Measurements from ENCODE around the gene SLCO3A1.

Gene SLCO3A1

DNA sequence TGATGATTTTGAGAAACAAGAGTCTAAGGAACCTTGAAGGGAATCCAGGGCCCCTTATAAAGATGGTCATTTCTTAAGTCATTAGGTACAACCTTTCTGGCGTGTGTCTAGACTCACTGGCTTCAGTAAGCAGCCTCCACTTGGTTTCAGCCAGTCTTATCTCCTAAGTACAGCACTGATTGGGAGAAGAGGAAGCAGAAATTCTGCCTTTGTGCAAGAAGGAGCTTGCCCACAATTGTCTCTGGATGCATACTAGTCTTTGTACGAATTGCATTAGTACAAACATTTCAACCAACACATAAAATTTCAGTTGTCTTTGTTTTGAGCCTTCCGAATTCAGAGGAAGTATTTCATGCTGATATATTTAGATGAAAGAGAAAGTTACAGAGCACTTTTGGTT lies 139.4 kb downstream of the SLCO3A1 start:
- no peak overlapping the region for H3K9ac ChIP-seq (ENCODE audit: low read length)
- no peaks in the 10 kb centered on the region for H3K4me1 ChIP-seq (ENCODE audit: control insufficient read depth, insufficient read depth, low read length)
- H3K27ac ChIP-seq (ENCODE audit: low read depth, low read length): no peak overlapping the region
- H3K36me3 ChIP-seq (ENCODE audit: control insufficient read depth, insufficient read depth, low read length): no peaks in the 10 kb centered on the region
- H3K4me3 ChIP-seq (ENCODE audit: low read length): no peak overlapping the region
- no peaks in the 10 kb centered on the region for H3K27me3 ChIP-seq (ENCODE audit: control insufficient read depth, insufficient read depth, low read length)

DNA sequence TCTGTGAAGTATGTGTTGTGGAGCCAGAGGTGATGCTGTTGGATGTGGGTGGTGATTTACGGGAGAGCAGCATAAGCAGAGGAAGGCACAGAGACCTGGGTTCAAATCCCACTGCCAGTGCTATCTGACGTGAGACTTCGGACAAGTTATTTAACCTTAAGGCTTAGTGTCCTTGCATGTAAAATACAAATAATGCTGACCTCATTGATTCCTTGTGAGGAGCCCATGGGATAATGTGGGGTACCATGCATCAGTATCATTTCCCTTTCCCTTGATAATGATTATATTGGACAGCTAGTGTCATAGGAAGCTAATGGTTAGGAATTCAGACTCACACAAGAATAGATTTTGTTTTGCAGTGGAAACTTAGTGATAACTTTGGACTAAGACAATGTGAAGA lies 141.6 kb downstream of the SLCO3A1 start:
- Histone ChIP-seq H3K4me3 (ENCODE audit: low read length) (no peak overlapping the region), H3K36me3 (ENCODE audit: control insufficient read depth, insufficient read depth, low read length) (no peaks in the 10 kb centered on the region), H3K27me3 (ENCODE audit: control insufficient read depth, insufficient read depth, low read length) (no peaks in the 10 kb centered on the region), H3K4me1 (ENCODE audit: control insufficient read depth, insufficient read depth, low read length) (no peaks in the 10 kb centered on the region), H3K27ac (ENCODE audit: low read depth, low read length) (no peak overlapping the region), H3K9ac (ENCODE audit: low read length) (no peak overlapping the region)

DNA sequence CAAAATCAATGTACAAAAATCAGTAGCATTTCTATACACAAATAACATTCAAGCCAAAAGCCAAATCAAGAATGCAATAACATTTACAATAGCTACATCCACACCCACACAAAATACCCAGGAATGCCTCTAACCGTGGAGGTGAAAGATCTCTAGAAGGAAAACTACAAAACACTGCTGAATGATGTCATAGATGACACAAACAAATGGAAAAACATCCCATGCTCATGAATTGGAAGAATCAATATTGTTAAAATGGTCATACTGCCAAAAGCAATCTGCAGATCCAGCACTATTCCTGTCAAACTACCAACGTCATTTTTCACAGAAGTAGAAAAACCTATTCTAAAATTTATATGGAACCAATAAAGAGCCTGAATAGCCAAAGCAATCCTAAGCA lies 143.7 kb downstream of the SLCO3A1 start:
- H3K4me1 ChIP-seq (ENCODE audit: control insufficient read depth, insufficient read depth, low read length): no peaks in the 10 kb centered on the region
- H3K9ac ChIP-seq (ENCODE audit: low read length): no peak overlapping the region
- no peak overlapping the region for H3K27ac ChIP-seq (ENCODE audit: low read depth, low read length)

DNA sequence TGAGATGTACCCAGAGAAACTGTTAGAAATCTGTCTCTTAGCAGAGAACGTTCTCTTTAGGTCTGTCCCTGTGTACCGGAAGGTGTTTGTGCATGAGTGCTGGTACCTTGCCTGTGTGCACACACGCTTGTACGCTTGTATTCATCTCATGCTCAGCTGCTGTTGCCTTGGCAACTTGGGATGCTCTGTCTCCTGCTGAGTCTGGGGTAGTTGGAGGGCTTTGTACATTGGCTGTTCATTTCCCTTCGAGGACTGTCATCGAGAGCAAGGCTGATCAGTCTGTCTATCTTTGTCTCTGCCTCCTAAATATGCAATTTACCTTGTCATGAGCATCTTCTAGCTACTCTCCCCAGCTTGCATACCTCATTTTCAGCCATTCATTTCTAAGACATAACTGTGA lies 147.2 kb downstream of the SLCO3A1 start:
- no peaks in the 10 kb centered on the region for H3K4me1 ChIP-seq (ENCODE audit: control insufficient read depth, insufficient read depth, low read length)
- no peak overlapping the region for H3K4me3 ChIP-seq (ENCODE audit: low read length)
- H3K9ac ChIP-seq (ENCODE audit: low read length): no peak overlapping the region
- no peaks in the 10 kb centered on the region for H3K27me3 ChIP-seq (ENCODE audit: control insufficient read depth, insufficient read depth, low read length)
- no peaks in the 10 kb centered on the region for H3K36me3 ChIP-seq (ENCODE audit: control insufficient read depth, insufficient read depth, low read length)
- no peak overlapping the region for H3K27ac ChIP-seq (ENCODE audit: low read depth, low read length)

More for the DNA sequence above, 143.7 kb downstream of the SLCO3A1 start:
- H3K36me3 ChIP-seq (ENCODE audit: control insufficient read depth, insufficient read depth, low read length): no peaks in the 10 kb centered on the region
- H3K27me3 ChIP-seq (ENCODE audit: control insufficient read depth, insufficient read depth, low read length): no peaks in the 10 kb centered on the region
- no peak overlapping the region for H3K4me3 ChIP-seq (ENCODE audit: low read length)

DNA sequence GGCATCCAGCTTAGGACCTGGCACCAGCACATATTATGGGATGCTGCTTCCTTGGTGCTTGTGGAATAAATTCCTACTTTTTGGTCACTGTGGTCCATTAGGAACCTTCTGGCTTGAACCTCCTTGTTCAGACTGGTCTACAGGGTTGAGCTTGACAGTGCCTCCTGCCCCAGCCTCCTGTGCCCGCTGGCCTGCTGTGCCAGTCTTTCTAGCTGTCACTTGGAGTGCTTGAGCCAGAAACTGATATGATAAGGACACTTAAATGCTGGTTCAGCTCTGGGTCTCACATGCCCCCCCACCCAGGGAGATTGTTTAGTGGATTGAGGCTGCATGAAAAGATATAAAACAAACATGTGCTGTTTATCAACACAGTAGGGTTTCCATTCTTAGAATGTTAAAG lies 147.8 kb downstream of the SLCO3A1 start:
- H3K27ac ChIP-seq (ENCODE audit: low read depth, low read length): no peak overlapping the region

DNA sequence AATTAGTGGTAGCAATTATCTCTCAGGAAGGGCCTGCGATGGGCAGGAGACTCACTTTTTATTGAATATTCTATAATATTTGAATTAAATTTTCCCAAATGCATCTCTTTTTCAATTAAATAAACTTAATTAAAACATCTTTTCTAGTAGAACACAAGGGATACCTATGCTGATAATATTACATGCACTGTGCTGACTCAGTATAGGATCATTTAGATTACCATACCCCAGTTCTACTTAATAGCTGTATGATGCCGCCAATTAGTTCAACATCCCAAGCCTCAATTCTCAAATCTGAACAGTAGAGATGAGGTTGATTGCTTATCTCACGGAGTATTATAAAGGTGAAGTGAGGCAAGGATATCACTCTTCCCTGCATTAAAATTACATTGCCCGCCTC lies 149.2 kb downstream of the SLCO3A1 start:
- no peak overlapping the region for H3K27ac ChIP-seq (ENCODE audit: low read depth, low read length)
- no peaks in the 10 kb centered on the region for H3K4me1 ChIP-seq (ENCODE audit: control insufficient read depth, insufficient read depth, low read length)
- no peaks in the 10 kb centered on the region for H3K36me3 ChIP-seq (ENCODE audit: control insufficient read depth, insufficient read depth, low read length)
- no peak overlapping the region for H3K9ac ChIP-seq (ENCODE audit: low read length)
- H3K27me3 ChIP-seq (ENCODE audit: control insufficient read depth, insufficient read depth, low read length): no peaks in the 10 kb centered on the region
- no peak overlapping the region for H3K4me3 ChIP-seq (ENCODE audit: low read length)

More for the DNA sequence above, 147.8 kb downstream of the SLCO3A1 start:
- no peaks in the 10 kb centered on the region for H3K27me3 ChIP-seq (ENCODE audit: control insufficient read depth, insufficient read depth, low read length)
- H3K4me3 ChIP-seq (ENCODE audit: low read length): no peak overlapping the region
- no peaks in the 10 kb centered on the region for H3K36me3 ChIP-seq (ENCODE audit: control insufficient read depth, insufficient read depth, low read length)
- H3K4me1 ChIP-seq (ENCODE audit: control insufficient read depth, insufficient read depth, low read length): no peaks in the 10 kb centered on the region
- no peak overlapping the region for H3K9ac ChIP-seq (ENCODE audit: low read length)

DNA sequence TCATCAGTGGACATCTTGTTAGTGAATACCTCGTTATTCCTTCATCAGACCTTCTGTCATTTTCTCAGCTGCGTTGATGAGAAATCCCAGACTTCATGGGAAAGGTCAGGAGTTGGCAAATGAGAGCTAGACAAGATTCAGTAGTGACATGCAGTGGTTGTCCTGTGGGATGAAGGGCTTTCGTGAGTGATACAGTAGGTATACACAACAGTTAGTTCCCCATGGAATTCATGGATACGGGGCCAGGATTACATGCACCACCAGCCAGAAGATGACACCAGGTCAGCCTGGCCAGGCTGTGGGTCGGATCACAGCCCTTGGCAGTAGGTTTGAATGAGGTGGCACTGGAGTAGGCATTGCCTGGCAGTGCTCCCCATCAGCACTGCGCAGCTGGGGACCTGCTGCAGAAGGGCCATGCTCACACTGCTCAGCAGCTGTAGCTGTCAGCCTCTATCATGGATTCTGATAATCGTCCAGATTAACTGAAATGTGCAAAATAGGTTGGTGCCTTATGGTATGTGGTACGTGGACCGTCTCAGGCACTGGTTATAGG lies 150.1 kb downstream of the SLCO3A1 start:
- Histone ChIP-seq H3K27ac (ENCODE audit: low read depth, low read length) (no peak overlapping the region), H3K27me3 (ENCODE audit: control insufficient read depth, insufficient read depth, low read length) (no peaks in the 10 kb centered on the region), H3K36me3 (ENCODE audit: control insufficient read depth, insufficient read depth, low read length) (no peaks in the 10 kb centered on the region), H3K4me1 (ENCODE audit: control insufficient read depth, insufficient read depth, low read length) (no peaks in the 10 kb centered on the region), H3K9ac (ENCODE audit: low read length) (no peak overlapping the region), H3K4me3 (ENCODE audit: low read length) (no peak overlapping the region)

DNA sequence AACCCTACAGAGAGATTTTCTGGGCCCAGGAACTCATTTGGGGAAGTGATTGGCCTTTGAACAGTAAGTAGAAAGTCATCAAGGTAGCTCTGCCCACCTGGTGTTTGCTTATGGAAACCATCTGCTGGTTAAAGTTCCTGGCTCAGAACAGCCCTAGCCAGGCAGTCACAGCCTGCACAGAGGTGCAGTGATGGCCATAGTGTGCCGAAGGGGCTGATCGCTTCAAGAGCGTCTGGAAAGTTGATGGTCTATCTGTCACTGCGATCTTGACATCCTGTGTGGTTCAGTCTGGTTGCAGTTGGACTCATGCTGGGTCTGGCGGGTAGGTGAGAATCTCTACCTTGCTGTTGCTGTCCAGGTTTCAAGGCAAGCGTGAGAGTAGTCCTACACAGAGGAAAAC lies 151.6 kb downstream of the SLCO3A1 start:
- Histone ChIP-seq H3K27ac (ENCODE audit: low read depth, low read length) (no peak overlapping the region), H3K36me3 (ENCODE audit: control insufficient read depth, insufficient read depth, low read length) (no peaks in the 10 kb centered on the region), H3K4me3 (ENCODE audit: low read length) (no peak overlapping the region), H3K9ac (ENCODE audit: low read length) (no peak overlapping the region), H3K27me3 (ENCODE audit: control insufficient read depth, insufficient read depth, low read length) (no peaks in the 10 kb centered on the region), H3K4me1 (ENCODE audit: control insufficient read depth, insufficient read depth, low read length) (no peaks in the 10 kb centered on the region)

DNA sequence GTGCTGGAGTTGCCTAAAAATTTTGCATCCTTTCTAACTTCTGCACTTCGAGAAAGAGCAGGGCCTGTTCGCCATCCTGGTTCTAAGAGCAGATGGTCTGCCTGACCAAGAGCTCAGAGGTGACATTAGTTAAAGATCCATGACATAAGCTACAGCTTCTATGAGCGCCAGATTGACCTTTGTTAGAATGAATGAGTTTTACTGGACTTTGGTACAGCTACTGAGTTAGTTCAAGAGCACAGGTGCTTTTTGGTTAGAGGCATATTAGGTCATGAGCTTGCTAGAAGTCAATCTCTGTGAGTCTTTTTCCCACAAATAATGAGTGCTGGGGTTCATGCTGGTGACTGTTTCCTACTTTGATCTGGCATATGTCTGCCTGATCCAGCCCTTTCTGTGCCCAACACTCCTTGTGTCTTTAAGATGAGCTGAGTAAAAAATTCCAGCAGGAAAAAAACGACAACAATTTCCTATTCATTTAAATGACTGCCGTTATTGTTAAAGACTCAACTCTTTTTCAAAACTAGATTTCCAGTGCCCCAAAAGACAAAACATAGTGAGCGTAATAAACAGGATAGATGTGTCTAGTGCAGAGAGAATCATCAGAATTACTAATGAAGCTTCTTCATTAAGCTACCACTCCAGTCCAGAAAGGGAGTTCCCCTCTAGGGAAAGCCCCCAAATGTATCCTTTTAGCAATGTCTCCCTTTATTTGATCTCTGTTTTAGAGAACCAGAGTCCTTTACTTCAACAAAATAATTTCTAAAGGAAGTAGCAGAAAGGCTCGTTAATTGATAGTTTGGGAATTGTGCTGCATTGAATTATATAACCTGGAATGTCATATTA lies 152.9 kb downstream of the SLCO3A1 start:
- H3K4me3 ChIP-seq (ENCODE audit: low read length): no peak overlapping the region
- no peaks in the 10 kb centered on the region for H3K4me1 ChIP-seq (ENCODE audit: control insufficient read depth, insufficient read depth, low read length)

DNA sequence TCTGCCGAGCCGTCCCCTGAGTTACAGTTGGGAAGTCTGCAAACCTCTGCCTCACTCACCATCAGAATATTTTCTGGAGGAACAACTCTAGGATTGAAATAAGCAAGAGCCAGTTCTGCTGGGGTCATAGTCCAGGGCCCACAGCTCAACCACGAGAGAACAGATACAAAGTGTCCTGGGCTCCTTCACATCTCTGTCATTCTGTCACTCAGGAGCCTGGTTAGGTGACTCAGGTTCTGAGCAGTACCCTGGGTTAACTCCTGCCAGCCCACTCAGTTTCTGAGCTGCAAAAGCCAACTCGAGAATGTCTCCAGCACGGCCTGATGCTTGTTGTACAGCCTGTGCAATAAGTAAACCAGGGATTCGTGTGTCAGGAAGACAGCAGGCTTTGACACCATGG lies 155.7 kb downstream of the SLCO3A1 start:
- Histone ChIP-seq H3K27me3 (ENCODE audit: control insufficient read depth, insufficient read depth, low read length) (no peaks in the 10 kb centered on the region), H3K36me3 (ENCODE audit: control insufficient read depth, insufficient read depth, low read length) (no peaks in the 10 kb centered on the region), H3K4me1 (ENCODE audit: control insufficient read depth, insufficient read depth, low read length) (no peaks in the 10 kb centered on the region), H3K27ac (ENCODE audit: low read depth, low read length) (no peak overlapping the region), H3K9ac (ENCODE audit: low read length) (no peak overlapping the region), H3K4me3 (ENCODE audit: low read length) (no peak overlapping the region)

More for the DNA sequence above, 152.9 kb downstream of the SLCO3A1 start:
- no peaks in the 10 kb centered on the region for H3K36me3 ChIP-seq (ENCODE audit: control insufficient read depth, insufficient read depth, low read length)
- no peaks in the 10 kb centered on the region for H3K27me3 ChIP-seq (ENCODE audit: control insufficient read depth, insufficient read depth, low read length)
- H3K27ac ChIP-seq (ENCODE audit: low read depth, low read length): no peak overlapping the region
- H3K9ac ChIP-seq (ENCODE audit: low read length): no peak overlapping the region

DNA sequence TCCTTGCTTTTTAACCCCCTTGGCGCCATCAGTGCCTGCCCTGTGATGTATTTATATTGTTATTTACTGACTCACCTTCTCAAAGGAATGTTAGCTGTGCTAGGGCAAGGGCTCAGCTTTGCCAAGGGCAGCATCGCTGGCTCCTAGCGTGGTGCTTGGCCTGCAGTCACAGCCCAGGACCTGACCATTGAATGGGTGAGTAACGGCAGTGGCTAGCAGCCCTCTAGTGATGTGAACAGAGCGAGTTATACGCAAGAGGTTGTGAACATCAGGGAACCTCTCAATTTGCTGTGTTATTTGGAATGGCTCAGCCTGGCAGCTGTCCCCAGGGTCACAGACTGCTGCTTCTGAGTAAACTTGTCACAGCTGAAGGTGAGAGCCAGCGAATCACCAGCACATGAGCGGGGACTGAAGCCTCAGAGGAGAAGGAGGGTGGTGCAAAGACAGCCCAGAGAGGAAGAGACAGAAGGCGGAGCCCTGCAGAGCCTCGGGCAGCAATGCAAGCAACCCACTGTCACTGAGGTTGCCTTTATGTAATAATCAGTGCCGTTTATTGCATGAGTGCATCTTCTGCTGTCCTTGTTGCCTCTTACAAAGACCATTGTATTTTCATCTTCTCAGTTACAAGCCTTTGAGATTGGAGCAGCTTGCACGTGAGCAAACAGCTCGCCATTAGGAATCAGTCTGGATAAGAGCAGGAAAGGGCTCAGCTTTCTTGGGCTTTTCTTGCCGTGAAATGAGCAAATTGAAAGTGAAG lies 158.3 kb downstream of the SLCO3A1 start:
- Histone ChIP-seq H3K4me3 (ENCODE audit: low read length) (no peak overlapping the region), H3K9ac (ENCODE audit: low read length) (no peak overlapping the region), H3K36me3 (ENCODE audit: control insufficient read depth, insufficient read depth, low read length) (no peaks in the 10 kb centered on the region), H3K27ac (ENCODE audit: low read depth, low read length) (no peak overlapping the region), H3K27me3 (ENCODE audit: control insufficient read depth, insufficient read depth, low read length) (no peaks in the 10 kb centered on the region), H3K4me1 (ENCODE audit: control insufficient read depth, insufficient read depth, low read length) (no peaks in the 10 kb centered on the region)

DNA sequence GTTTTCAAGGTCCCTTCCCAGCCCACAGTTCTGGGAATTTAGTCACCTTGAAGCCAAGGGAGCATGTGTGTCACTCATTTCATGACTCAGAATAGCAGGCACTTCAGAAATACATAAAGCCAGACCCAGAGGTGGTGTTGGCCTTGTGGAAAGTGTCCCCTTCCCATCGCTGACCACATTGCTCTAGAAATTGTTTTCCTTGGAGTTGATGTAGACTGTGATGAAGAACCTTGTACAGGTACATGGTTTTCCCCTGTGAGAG lies 158.8 kb downstream of the SLCO3A1 start:
- no peaks in the 10 kb centered on the region for H3K4me1 ChIP-seq (ENCODE audit: control insufficient read depth, insufficient read depth, low read length)
- H3K4me3 ChIP-seq (ENCODE audit: low read length): no peak overlapping the region
- no peaks in the 10 kb centered on the region for H3K36me3 ChIP-seq (ENCODE audit: control insufficient read depth, insufficient read depth, low read length)
- H3K9ac ChIP-seq (ENCODE audit: low read length): no peak overlapping the region
- no peaks in the 10 kb centered on the region for H3K27me3 ChIP-seq (ENCODE audit: control insufficient read depth, insufficient read depth, low read length)
- no peak overlapping the region for H3K27ac ChIP-seq (ENCODE audit: low read depth, low read length)

Data from rectal smooth muscle tissue (tissue), 1 donor.